T-helper 17 cell (primary cell): ENCODE data around the gene TRIO. TPM values are rescaled to one million over a fixed set of nuclear protein-coding genes. Genes with fewer than 3 reads are reported as not detected.

Experiments
- ATAC-seq: fragments of 150-1000 bp; cut with Tn5 transposase; 2 replicates; pipeline ENCODE4 v1.10.0; 2021; ENCODE audit warnings: mild to moderate bottlenecking, moderate library complexity
- DNase-seq, 3 donors: peaks; one replicate each; pipeline versions ENCODE4 v3.0.0 to v3.0.0-alpha.2; 2020 to 2021
- H3K9me3 ChIP-seq: one replicate; pipeline ENCODE4 v1.7.0; 2013; ENCODE audit warnings: low read length, mild to moderate bottlenecking; ENCODE audit not compliant: control insufficient read depth, poor library complexity, severe bottlenecking
- H3K27ac Mint-ChIP-seq: one replicate; pipeline ENCODE4 v1.8.0; 2022; ENCODE audit warnings: mild to moderate bottlenecking, moderate library complexity, mixed read lengths
- H3K27me3 Mint-ChIP-seq: one replicate; pipeline ENCODE4 v1.8.0; 2022; ENCODE audit warnings: mixed read lengths
- H3K36me3 Mint-ChIP-seq: one replicate; pipeline ENCODE4 v1.8.0; 2022; ENCODE audit warnings: low read depth, mixed read lengths
- H3K4me1 Mint-ChIP-seq: one replicate; pipeline ENCODE4 v1.8.0; 2022; ENCODE audit warnings: mild to moderate bottlenecking, mixed read lengths
- H3K4me3 Mint-ChIP-seq: one replicate; pipeline ENCODE4 v1.8.0; 2022; ENCODE audit warnings: mild to moderate bottlenecking, moderate library complexity, mixed read lengths
- total RNA-seq, 4 donors: library from RNA in 2 of 4; stranded (reverse) in 2 of 4; gene quantifications; one replicate each; pipeline ENCODE4 v1.2.3 and lab custom pipeline; 2022 to 2026

The TRIO gene
- total RNA-seq, 2 donors from 2014 or later: 19.3 to 19.5 TPM

DNA sequence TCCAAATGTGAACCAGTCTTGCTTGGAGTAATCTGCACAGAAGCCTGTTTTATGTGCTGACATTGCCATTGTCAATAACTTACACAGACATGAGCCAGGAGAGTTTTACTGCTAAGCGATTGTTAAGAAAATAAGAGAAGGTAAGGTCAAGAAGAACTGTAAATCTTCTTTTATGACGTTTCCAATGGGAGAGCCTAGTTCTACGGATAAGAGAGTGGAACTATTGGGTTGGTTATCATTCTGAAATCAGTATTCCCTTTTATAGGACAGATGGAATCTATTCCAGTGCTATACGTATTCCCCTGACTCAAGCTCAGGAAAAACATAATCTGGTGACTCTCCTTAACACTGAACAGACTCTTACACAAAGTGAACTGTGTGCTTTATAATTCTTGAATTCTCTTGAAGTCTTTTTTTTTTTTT, 300.5 kb downstream of the TRIO start:
- H3K4me1 Mint-ChIP-seq: peaks cover 6% of the 10 kb centered on the region
- no peaks in the 10 kb centered on the region for H3K9me3 ChIP-seq
- no peak overlapping the region for H3K4me3 Mint-ChIP-seq
- peaks cover 1% of the 10 kb centered on the region for H3K36me3 Mint-ChIP-seq
- no peak for ATAC-seq
- H3K27ac Mint-ChIP-seq: no peak overlapping the region
- no peak for DNase-seq
- peaks cover 16% of the 10 kb centered on the region for H3K27me3 Mint-ChIP-seq

DNA sequence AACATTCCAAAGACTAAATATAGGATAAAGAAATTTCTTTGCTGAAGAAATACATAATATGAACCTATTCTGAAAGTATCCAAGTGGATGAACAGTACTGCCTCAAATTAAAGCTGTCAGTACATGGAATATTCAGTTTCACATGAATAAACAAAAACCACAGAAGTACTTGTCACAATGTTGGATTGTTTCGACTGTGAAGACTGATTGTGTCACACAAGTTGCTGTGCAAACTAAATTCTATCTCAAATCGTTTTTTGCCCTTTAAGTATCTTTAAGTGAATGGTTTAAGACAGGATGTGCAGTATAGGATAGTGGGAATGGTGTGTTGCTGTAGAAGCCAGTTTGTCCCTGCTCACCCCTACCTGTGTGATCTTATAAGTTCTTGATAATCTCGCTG, 301.0 kb downstream of the TRIO start:
- DNase-seq: no peak
- ATAC-seq: no peak
- Mint-ChIP-seq H3K27me3 (peaks cover 14% of the 10 kb centered on the region), H3K27ac (no peak overlapping the region), H3K36me3 (no peaks in the 10 kb centered on the region), H3K4me1 (peaks cover 5% of the 10 kb centered on the region), H3K4me3 (no peak overlapping the region)
- H3K9me3 ChIP-seq: no peaks in the 10 kb centered on the region

- Mint-ChIP-seq H3K27ac (no peak overlapping the region), H3K27me3 (peaks cover 14% of the 10 kb centered on the region), H3K4me1 (peaks cover 7% of the 10 kb centered on the region), H3K36me3 (no peaks in the 10 kb centered on the region), H3K4me3 (no peak overlapping the region)
- H3K9me3 ChIP-seq: no peaks in the 10 kb centered on the region
- no peak for DNase-seq
- no peak for ATAC-seq
Measured at GRCh38 chr5:14445013-14445412, 301.9 kb downstream of the TRIO start.

GRCh38 chr5:14445576-14446290, 302.6 kb downstream of the TRIO start:
- H3K36me3 Mint-ChIP-seq: no peaks in the 10 kb centered on the region
- peaks cover 9% of the 10 kb centered on the region for H3K27me3 Mint-ChIP-seq
- DNase-seq (no peak), ATAC-seq (no peak)
- H3K27ac Mint-ChIP-seq: no peak overlapping the region
- H3K4me3 Mint-ChIP-seq: no peak overlapping the region
- H3K9me3 ChIP-seq: no peaks in the 10 kb centered on the region
- H3K4me1 Mint-ChIP-seq: peaks cover 9% of the 10 kb centered on the region

GRCh38 chr5:14447958-14448911, 305.1 kb downstream of the TRIO start:
- H3K4me1 Mint-ChIP-seq: peaks cover 11% of the 10 kb centered on the region
- H3K9me3 ChIP-seq: no peaks in the 10 kb centered on the region
- ATAC-seq (no peak), DNase-seq (no peak)
- H3K27me3 Mint-ChIP-seq: no peaks in the 10 kb centered on the region
- H3K4me3 Mint-ChIP-seq: no peak overlapping the region
- no peaks in the 10 kb centered on the region for H3K36me3 Mint-ChIP-seq
- H3K27ac Mint-ChIP-seq: no peak overlapping the region

DNA sequence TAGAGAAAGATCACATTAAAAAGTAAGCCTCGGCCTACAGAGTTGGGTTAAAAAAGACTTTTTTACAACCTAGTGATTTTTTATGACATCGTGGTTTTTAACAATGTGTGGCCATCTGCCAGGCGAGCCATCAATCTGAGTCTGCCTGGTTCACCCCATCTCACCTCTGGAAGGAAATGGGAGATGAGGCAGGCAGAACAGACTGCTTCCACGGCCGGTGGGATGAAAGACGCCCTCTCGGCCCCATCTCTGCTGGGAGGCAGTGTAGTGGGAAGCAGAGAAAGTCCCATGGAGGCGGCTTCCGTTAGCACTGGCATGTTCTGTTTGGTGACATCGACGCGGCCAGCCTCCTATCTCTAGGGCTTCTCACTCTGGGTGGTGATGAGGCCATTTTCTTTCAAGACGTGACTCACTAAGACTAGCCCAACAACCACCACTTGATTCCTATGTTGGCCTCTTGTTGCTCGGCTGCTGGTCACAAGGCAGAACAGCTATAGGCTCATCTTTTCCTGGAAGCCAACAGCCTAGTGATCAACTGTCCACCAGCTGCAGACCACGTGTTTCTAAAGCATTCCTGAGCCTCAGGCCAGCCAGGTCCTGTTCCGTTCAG, 306.0 kb downstream of the TRIO start:
- Mint-ChIP-seq H3K27ac (no peak overlapping the region), H3K36me3 (no peaks in the 10 kb centered on the region), H3K4me1 (peaks cover 11% of the 10 kb centered on the region), H3K27me3 (no peaks in the 10 kb centered on the region), H3K4me3 (no peak overlapping the region)
- H3K9me3 ChIP-seq: no peaks in the 10 kb centered on the region
- ATAC-seq (no peak), DNase-seq (no peak)

- no peak overlapping the region for H3K27ac Mint-ChIP-seq
- ATAC-seq: peak; percentile 50
- H3K4me1 Mint-ChIP-seq: peaks cover 9% of the 10 kb centered on the region
- peak overlapping the region; percentile 54 for H3K4me3 Mint-ChIP-seq
- DNase-seq: no peak
- no peaks in the 10 kb centered on the region for H3K36me3 Mint-ChIP-seq
- H3K9me3 ChIP-seq: no peaks in the 10 kb centered on the region
- no peaks in the 10 kb centered on the region for H3K27me3 Mint-ChIP-seq
Measured at GRCh38 chr5:14450018-14450524, 306.9 kb downstream of the TRIO start.

GRCh38 chr5:14450742-14451141, 307.6 kb downstream of the TRIO start:
- no peak for ATAC-seq
- Mint-ChIP-seq H3K36me3 (no peaks in the 10 kb centered on the region), H3K27me3 (no peaks in the 10 kb centered on the region), H3K27ac (no peak overlapping the region), H3K4me3 (no peak overlapping the region), H3K4me1 (peaks cover 9% of the 10 kb centered on the region)
- H3K9me3 ChIP-seq: no peaks in the 10 kb centered on the region
- no peak for DNase-seq

GRCh38 chr5:14451871-14452270, 308.7 kb downstream of the TRIO start:
- H3K36me3 Mint-ChIP-seq: no peaks in the 10 kb centered on the region
- ATAC-seq: no peak
- no peaks in the 10 kb centered on the region for H3K27me3 Mint-ChIP-seq
- H3K27ac Mint-ChIP-seq: no peak overlapping the region
- peaks cover 9% of the 10 kb centered on the region for H3K4me1 Mint-ChIP-seq
- no peaks in the 10 kb centered on the region for H3K9me3 ChIP-seq
- DNase-seq: no peak
- H3K4me3 Mint-ChIP-seq: no peak overlapping the region

DNA sequence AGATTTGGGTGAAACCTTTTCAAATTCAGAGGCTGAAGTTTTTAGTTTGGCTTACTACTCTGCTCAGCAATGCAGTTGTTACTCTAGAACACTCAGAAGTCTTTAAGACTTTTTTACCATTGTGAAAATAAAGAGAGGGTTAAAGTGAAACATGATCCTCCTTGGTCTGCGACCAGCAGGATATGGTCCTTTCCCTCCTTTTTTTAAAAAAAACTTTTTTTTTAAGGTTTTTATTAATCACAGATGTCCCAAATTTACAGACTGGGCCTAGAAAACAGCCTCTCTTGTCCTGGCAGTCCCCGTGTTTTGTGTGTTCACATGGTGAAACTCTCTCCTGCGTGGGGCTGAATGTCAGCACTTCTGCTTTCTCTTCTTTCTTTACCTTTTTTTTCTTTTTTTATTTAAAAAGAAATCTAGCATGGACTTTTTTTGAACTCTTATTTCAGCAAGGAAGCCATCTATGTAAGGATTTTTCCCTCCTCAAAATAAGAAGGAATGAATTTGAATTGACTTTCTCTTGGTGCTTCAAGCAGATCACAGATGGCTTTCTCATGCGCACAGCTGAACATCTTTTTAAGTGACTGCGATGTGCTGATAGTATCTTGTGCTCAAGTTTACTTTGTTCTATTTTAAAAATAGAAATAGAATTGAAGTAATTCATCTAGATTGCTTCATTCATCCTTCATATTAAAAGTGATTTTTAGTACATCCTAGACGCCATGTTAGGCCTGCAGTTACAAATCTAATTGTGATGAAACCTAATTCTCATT, 309.7 kb downstream of the TRIO start:
- ATAC-seq: no peak
- Mint-ChIP-seq H3K36me3 (no peaks in the 10 kb centered on the region), H3K27ac (no peak overlapping the region), H3K27me3 (no peaks in the 10 kb centered on the region), H3K4me3 (no peak overlapping the region), H3K4me1 (peaks cover 9% of the 10 kb centered on the region)
- H3K9me3 ChIP-seq: no peaks in the 10 kb centered on the region
- DNase-seq: no peak

- H3K27ac Mint-ChIP-seq: no peak overlapping the region
- no peaks in the 10 kb centered on the region for H3K9me3 ChIP-seq
- peaks cover 6% of the 10 kb centered on the region for H3K4me1 Mint-ChIP-seq
- ATAC-seq (no peak), DNase-seq (no peak)
- H3K36me3 Mint-ChIP-seq: no peaks in the 10 kb centered on the region
- H3K27me3 Mint-ChIP-seq: no peaks in the 10 kb centered on the region
- H3K4me3 Mint-ChIP-seq: no peak overlapping the region
Measured at GRCh38 chr5:14453481-14453880, 310.3 kb downstream of the TRIO start.

GRCh38 chr5:14455814-14456321, 312.7 kb downstream of the TRIO start:
- H3K4me1 Mint-ChIP-seq: peaks cover 2% of the 10 kb centered on the region

More at GRCh38 chr5:14455814-14456321, 312.7 kb downstream of the TRIO start:
- H3K36me3 Mint-ChIP-seq: no peaks in the 10 kb centered on the region
- no peak overlapping the region for H3K4me3 Mint-ChIP-seq
- no peaks in the 10 kb centered on the region for H3K9me3 ChIP-seq
- no peak overlapping the region for H3K27ac Mint-ChIP-seq
- DNase-seq: no peak
- H3K27me3 Mint-ChIP-seq: no peaks in the 10 kb centered on the region
- no peak for ATAC-seq
